Inflammatory macrophage (primary cell): Measurements from ENCODE around the gene RPL26.
"Not testable (repeated sequence)": the region's sequence is repeated elsewhere in the genome, so short reads cannot be mapped to it uniquely, and the experiment has no call there.

Experiments
- DNase-seq, 2 donors: peaks; one replicate each; pipeline ENCODE4 v3.0.0-alpha.2; 2020 to 2022

RPL26 gene

DNA sequence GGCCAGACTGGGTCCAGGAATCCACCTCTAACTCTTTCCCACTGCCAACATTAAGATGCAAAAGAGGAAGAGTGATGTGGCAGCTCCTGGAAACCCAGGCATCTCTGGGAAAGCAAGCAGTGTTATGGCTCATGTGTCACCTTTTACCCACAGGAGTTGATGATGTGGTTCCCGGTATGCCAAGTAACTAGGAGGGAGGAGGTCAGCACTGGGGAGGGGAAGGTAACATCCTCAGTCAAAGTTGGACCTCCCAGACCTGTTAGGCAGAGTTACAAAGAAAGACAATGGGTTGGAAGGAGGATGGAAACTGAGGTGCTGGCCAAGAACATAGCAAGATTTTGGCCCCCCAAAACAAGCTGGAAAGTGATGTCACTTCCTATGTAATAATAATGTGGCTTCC is 17.9 kb downstream of the RPL26 start:
- no peak for DNase-seq

- DNase-seq = no peak
These were observed 20.2 kb downstream of the RPL26 start for GRCh38 chr17:8362651-8363332.

DNA sequence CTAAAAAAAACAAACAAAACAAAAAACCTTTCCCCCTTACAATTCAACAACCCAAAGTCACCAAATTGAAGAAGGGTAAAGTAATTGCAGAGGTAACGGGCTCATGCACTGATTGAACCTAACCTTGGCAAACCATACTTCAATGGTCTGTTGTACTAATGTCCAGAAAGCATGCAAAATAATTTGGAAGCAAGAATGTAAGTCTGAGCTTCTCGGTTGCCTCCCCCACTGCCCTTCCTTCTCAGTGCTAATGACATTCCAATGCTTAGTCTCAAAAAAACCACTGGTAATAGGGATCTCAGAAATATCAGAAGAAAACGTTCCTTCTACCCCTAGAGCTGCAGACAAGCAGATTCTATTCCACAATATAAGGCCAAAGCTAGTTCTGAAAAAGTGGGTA is 22.2 kb downstream of the RPL26 start:
- DNase-seq = no peak

DNA sequence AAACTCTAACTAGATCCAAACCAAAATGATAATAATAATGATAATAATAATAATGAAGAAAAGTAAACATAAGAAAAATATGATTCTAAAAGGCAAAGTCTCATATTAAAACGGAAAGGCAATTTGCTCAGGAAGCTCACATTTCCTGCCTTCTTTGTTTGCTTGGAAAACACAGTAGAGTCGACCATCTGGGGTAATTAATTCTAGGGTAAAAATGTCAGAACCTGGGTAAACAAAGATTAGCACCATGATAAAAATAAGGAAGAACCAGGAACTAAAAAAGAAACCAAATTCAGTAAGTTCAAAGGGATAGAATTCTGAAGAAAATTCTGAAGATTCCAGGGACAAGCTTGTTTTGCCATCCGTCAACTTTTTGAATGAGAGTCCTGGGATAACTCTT is 22.7 kb downstream of the RPL26 start:
- no peak for DNase-seq

DNA sequence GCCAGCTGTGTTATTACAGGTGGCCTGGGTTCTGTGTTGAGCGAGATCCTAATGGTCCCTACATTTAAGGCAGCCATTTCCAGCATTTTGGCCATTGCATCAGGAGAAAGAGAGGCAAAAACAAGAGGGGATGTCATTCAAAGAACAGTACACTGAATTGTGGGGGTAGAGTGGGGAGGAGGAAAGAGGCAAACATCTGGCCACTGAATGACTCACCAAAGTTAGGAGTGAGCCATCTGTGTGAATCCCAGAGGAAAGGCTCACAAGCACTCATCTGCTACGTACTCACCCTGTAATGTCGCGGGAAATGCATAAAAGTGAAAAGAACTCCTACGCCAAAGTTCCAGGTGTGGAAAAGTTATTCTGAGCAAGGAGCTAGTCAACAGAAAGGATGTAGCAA is 23.2 kb downstream of the RPL26 start:
- DNase-seq = no peak

- DNase-seq = no peak
These were observed 25.1 kb downstream of the RPL26 start for GRCh38 chr17:8357910-8358309.

GRCh38 chr17:8354236-8354635 is 28.8 kb downstream of the RPL26 start:
- DNase-seq = no peak

GRCh38 chr17:8353736-8354135 is 29.3 kb downstream of the RPL26 start:
- DNase-seq = no peak

GRCh38 chr17:8350339-8350738 is 32.7 kb downstream of the RPL26 start:
- no peak for DNase-seq

- DNase-seq = not testable (repeated sequence)
These were observed 36.0 kb downstream of the RPL26 start for GRCh38 chr17:8347001-8347400.

GRCh38 chr17:8345951-8346665 is 36.9 kb downstream of the RPL26 start:
- no peak for DNase-seq

DNA sequence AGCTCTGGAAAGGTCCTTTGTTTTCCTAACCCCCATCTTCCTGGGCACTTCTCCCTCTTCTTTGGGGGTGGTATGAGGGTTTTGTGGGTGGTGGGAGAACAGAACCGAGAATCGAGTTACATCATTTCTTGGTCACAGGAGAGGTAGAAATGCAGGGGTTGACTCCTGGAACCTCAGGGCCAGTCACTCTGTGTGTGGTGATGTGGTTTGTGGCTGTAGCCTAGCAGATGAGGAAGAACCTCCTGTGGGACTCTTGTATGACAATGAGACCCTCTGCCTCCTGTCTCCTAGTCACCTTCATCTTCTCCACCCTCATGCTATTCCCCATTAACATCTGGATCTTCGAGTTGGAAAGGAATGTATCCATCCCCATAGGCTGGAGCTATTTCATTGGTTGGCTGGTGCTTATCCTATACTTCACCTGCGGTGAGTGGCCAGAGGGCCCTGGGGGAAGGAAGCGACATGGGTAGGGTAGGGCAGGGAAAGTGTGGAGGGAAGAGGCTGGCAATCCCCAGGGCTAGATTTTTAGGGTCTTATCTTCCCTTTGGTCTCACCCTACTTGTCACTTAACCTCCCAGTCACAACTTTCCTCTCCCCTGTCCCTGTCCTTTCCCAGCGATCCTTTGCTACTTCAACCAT is 37.8 kb downstream of the RPL26 start:
- DNase-seq = no peak

- DNase-seq = no peak
These were observed 41.5 kb downstream of the RPL26 start for GRCh38 chr17:8341456-8341855.

DNA sequence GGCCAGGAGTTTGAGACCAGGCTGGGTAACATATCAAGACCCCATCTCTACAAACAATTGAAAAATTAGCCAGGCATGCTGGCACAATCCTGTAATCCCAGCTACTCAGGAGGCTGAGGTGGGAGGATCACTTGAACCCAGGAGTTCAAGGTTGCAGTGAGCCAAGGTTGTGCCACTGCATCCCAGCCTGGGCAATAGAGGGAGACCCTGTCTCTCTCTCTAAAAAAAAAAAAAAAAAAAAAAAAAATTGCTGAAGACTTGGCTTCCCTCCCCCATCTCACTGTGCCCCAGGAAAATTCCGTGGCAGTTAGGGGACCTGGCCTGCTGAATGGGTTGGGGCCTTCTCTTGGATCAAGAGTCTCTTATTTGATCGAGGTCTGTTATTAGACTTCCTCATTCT is 43.5 kb downstream of the RPL26 start, which contains the start of gene ODF4:
ODF4 (plus strand) TSS at position 301 of the 400 bp plus-strand sequence. CDS start 212 bp downstream, outside the sequence.
- DNase-seq = no peak

DNA sequence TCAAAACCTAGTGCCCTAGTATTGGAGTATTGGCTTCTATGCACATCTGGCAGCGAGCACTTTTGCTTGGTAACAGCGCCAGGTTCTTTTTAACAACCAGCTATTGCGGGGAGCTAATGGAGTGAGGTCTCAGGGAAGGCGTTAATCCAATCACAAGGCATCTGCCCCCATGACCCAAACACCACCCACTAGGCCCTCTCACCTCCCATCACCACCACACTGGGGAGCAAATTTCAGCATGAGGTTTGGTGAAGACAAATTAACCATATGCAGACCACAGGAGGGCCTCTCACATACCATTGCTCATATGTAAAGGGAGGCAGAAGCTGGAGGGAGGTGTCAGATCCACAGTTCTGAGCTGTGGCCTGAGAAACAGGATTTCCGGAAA is 44.2 kb downstream of the RPL26 start:
- DNase-seq = no peak

- DNase-seq = peak; percentile 64 to 67
These were observed 44.9 kb downstream of the RPL26 start for GRCh38 chr17:8337802-8338752.

- DNase-seq = no peak
These were observed 49.7 kb downstream of the RPL26 start for GRCh38 chr17:8333281-8333680.

DNA sequence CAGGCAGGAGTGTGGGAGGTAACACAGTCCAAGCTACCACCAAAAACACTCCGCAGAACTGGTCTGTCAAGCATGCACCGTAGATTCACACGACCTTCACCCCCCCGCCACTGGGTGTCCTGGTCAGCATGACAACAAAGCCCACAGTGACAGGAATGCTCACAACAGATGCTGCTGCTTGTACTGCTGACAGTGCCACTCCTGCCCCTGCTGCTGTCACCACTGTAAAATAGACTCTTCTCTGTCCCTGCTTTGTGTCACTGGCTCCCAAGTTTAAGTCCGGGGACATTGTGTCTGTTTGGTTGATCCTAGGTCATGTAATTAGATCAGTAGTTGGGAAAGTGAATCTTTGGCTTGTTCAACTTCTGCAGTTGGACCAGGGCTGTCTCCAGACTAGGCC is 50.3 kb downstream of the RPL26 start:
- no peak for DNase-seq

- no peak for DNase-seq
These were observed 50.9 kb downstream of the RPL26 start for GRCh38 chr17:8332128-8332527.
